ENCODE measurements around the gene HIPK3. TPM values are rescaled to one million over a fixed set of nuclear protein-coding genes. Genes with fewer than 3 reads are reported as not detected.

Gene HIPK3
- total and polyA plus RNA-seq, 9 of the 15 experiments (the other 6 are each of a cell fraction or from before 2014, with no cell fraction given): 2.3 to 19.6 (median 7.5) TPM

- Histone ChIP-seq H3K9me1 (ENCODE audit: control insufficient read depth, insufficient read depth, low read length) (no peaks in the 10 kb centered on the region), H3K4me2 (ENCODE audit: insufficient read depth, low read length) (no peak overlapping the region), H3K4me1 (replicated peaks in 1 of 2; ENCODE audit: control insufficient read depth in 2 of 2, insufficient read depth in 2 of 2, low read length in 2 of 2) (peaks cover 0 to 6% of the 10 kb centered on the region in 2 experiments; a peak in 3 of 5 replicates), H3K4me3 (no peak overlapping the region), H4K20me1 (replicated peaks; ENCODE audit: control insufficient read depth, insufficient read depth, low read length) (no peaks in the 10 kb centered on the region), H3K27me3 (ENCODE audit: control insufficient read depth in 2 of 2, insufficient read depth in 2 of 2, low read length in 2 of 2) (no peaks in the 10 kb centered on the region), H3K9ac (ENCODE audit: insufficient read depth in 1 of 2, low read depth in 2 of 2, low read length in 2 of 2) (no peak overlapping the region), H3K27ac (ENCODE audit: extremely low read depth, low read depth, low read length) (no peak overlapping the region), H3K9me3 (replicated peaks; ENCODE audit: control insufficient read depth, insufficient read depth, low read depth, low read length) (no peaks in the 10 kb centered on the region), H3K36me3 (ENCODE audit: control insufficient read depth, insufficient read depth, low read length) (peaks cover 67% of the 10 kb centered on the region), H2AFZ (ENCODE audit: low read depth, low read length) (no peak overlapping the region), H3K79me2 (ENCODE audit: control insufficient read depth, insufficient read depth, low read length) (no peaks in the 10 kb centered on the region)
- DNase-seq (ENCODE audit: extremely low read depth in 1 of 4, low spot score in 3 of 4) (no peak), ATAC-seq (0 out of 3 replicates have a peak, but pooled peaks have one; percentile 56), FAIRE-seq (no peak)
- in situ Hi-C loops (cut with MboI): loop anchor here (25.0 kb wide), 1 partner anchor 382 kb away; no protein-coding TSS in a partner anchor
- 73% methylated on average over 2 of the region's 2 CpGs for WGBS (ENCODE audit: insufficient coverage, low coverage, missing lambda C conversion rate)
- CTCF ChIA-PET (ENCODE audit: low intra/inter-chr PET ratio): no interaction called here
- POLR2A ChIA-PET: no interaction called here
- TF ChIP-seq, protein P1, sequence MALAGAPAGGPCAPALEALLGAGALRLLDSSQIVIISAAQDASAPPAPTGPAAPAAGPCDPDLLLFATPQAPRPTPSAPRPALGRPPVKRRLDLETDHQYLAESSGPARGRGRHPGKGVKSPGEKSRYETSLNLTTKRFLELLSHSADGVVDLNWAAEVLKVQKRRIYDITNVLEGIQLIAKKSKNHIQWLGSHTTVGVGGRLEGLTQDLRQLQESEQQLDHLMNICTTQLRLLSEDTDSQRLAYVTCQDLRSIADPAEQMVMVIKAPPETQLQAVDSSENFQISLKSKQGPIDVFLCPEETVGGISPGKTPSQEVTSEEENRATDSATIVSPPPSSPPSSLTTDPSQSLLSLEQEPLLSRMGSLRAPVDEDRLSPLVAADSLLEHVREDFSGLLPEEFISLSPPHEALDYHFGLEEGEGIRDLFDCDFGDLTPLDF (CRISPR knock-in tag; IDR thresholded peaks at IDR 0.05): no peak
- TF ChIP-seq ILK (tag; IDR thresholded peaks at IDR 0.05; ENCODE audit: borderline replicate concordance, low read depth): no peak
- TF ChIP-seq POLR2G (IDR thresholded peaks at IDR 0.05; ENCODE audit: low read depth, low read length): no peak
- TF ChIP-seq ZNF121 (CRISPR knock-in tag; conservative IDR thresholded peaks at IDR 0.05): no peak
- TF ChIP-seq ARNT (IDR thresholded peaks at IDR 0.05): no peak
- TF ChIP-seq SIN3B (IDR thresholded peaks at IDR 0.05; ENCODE audit: low read depth): no peak
- no peak for TF ChIP-seq ZNF436 (CRISPR knock-in tag; IDR thresholded peaks at IDR 0.05)
- TF ChIP-seq CBX1 (IDR thresholded peaks at IDR 0.05; ENCODE audit: low read depth): no peak
- TF ChIP-seq HDAC6 (IDR thresholded peaks at IDR 0.05; ENCODE audit: low read depth, low read length): no peak
- no peak for TF ChIP-seq MIER1 (IDR thresholded peaks at IDR 0.05; ENCODE audit: low read depth)
- TF ChIP-seq NUFIP1 (IDR thresholded peaks at IDR 0.05; ENCODE audit: partially characterized antibody): no peak
- TF ChIP-seq SMAD2 (IDR thresholded peaks at IDR 0.05; ENCODE audit: low read depth, low read length): no peak
- TF ChIP-seq ZNF174 (CRISPR knock-in tag; IDR thresholded peaks at IDR 0.05): no peak
- no peak for TF ChIP-seq IRF2 (CRISPR knock-in tag; IDR thresholded peaks at IDR 0.05)
- TF ChIP-seq NFXL1 (CRISPR knock-in tag; IDR thresholded peaks at IDR 0.05): no peak
- no peak for TF ChIP-seq PML (IDR thresholded peaks at IDR 0.05; ENCODE audit: low read length)
- TF ChIP-seq THAP7 (CRISPR knock-in tag; IDR thresholded peaks at IDR 0.05): no peak
- TF ChIP-seq DPF2 (IDR thresholded peaks at IDR 0.05): no peak
- no peak for TF ChIP-seq GTF2F1 (IDR thresholded peaks at IDR 0.05; ENCODE audit: low read depth, low read length)
- intact Hi-C loops (cut with micrococcal nuclease): no loop called here
- BruUV-seq (replicated peaks): no TSS peak
Observed at GRCh38 chr11:33344611-33345010, 87.4 kb downstream of the HIPK3 start.
